ENCODE results near the gene BLID. TPM values are rescaled to one million over a fixed set of nuclear protein-coding genes. Genes with fewer than 3 reads are reported as not detected.

BLID gene
- total RNA-seq, 1 donor from 2014 or later, result 5.8 TPM

- no peak for DNase-seq
Observed at GRCh38 chr11:122139595-122139866, 23.5 kb upstream of the BLID start.

DNA sequence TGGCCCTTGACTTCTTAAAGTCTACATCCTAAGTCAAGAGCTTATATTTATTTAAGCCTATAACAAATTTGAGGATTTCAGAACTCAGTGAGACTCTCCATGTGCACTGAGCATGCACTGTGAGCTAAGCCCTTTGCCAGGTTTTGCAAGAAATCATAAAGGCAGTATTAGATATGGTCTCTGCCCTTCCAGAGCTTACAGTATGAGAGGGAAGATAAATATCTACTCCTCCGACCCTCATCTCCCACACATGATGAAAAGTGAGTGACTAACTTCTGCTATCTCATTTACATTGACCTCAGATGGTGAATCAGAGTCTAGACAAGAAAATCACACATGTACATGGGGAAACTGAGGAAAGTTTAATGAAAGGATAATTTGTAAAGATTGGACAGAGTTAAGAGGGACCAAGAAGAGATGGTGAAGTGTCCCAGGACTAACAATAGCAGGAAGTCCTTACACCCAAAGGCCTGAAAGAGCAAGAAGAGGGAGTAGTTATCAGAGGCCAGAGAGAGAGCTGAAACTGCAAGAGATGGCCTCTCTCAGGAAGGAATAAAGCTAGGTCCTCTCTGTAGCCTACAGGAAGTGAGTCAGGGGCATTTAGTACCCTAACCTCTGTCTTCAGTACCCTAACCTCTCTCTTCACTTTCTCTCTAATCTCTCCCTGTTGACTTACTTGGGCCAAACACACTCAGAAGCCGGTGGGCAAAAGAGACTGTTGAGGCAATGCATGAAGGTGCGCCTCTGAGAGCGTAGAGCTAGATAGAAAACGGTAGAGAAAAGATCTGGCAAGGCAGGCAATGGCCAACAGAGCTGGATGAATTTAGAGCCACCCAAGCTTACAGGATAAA lies 23.0 kb upstream of the BLID start:
- no peak for DNase-seq

GRCh38 chr11:122137078-122137793 lies 21.2 kb upstream of the BLID start:
- peak; percentile 68 for DNase-seq

- DNase-seq, result no peak
Observed at GRCh38 chr11:122131126-122131525, 15.1 kb upstream of the BLID start.

DNA sequence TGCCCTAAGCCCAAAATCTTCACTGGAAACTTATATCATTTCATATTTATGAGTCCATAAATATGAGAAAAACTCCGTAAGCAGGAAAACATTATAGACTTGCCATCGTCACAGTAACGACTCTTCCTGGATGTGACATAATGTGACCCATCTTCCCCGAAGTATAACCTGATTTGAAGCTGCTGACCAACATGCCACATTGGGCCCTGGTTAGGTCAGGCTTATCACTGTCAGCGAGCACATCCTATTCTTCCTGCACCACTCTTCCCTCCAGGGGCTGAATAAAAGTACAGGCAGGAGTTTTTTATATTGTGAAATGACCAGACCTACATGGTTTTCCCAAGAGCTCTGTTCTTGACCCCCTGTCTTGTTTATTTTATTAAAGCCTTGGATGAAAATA lies 12.1 kb upstream of the BLID start:
- DNase-seq, result no peak

GRCh38 chr11:122127020-122127419 lies 11.0 kb upstream of the BLID start:
- no peak for DNase-seq

GRCh38 chr11:122126024-122126688 lies 10.1 kb upstream of the BLID start:
- no peak for DNase-seq

GRCh38 chr11:122123263-122123929 lies 7.4 kb upstream of the BLID start:
- DNase-seq, result no peak

DNA sequence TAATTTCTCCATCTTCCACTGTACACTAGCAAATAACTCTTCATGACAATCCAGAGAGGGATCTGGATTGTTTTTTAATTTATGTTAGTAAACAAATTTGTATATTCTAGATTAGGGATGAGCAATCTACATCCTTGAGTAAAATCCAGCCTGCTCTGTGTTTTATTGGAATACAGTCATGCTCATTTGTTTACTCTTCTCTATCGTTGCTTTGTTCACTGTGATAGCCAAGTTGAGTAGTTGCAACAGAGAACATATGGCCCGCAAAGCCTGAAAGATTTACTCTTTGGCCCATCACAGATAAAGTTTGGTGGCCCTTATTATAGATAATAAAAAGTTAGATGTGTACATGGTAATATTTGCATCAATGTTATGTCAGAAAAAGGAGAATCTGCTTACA lies 6.2 kb upstream of the BLID start:
- no peak for DNase-seq

GRCh38 chr11:122120096-122120495 lies 4.1 kb upstream of the BLID start:
- no peak for DNase-seq

- DNase-seq, result no peak
Observed at GRCh38 chr11:122116591-122116990, 576 bp upstream of the BLID start.

- DNase-seq, result no peak
Observed at GRCh38 chr11:122114976-122115375, 1.0 kb downstream of the BLID start.

DNA sequence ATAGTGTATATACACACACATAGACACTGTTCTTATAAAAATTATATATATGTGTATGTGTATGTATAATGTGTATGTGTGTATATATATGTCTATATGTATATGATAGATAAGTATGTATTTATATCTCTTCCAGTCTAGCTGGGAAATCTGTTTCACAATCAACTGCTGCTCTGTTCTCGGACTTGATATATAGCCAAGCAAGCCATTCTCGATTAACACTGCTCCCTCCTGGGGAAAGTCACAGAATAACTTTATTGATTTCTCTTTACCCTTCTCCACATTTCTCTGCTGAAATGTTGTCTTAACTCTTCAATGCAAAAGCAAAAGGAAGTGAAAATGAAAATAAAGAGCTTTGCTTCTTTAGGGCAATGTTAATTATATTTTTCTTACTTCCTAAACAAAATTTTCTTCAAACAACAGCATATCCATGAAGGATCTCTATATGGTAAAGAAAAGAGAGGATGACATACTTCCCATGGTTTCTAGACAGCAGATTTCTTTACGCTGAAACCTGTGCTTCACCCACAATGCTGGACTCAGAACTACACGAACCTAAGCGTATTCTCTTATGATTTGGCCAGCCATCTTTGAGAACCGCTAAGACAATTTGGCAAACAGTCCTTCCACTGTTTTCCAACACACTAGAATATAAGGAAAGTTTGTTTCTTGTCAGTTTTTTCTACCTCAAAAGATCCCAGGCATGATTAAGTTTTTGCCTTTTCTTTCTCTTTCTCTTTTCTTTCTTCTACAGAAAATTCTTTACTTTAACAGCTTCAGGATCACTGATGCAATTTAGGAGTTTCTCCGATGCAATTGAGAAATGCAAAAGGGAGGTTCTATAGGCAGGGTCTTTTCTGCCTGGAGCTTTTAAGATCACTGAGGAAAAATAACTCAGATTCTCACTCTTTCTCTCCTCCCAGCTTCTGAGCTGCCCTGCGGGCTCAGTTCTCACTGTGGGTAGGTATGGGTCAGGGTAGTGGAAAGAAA lies 1.9 kb downstream of the BLID start:
- no peak for DNase-seq

DNA sequence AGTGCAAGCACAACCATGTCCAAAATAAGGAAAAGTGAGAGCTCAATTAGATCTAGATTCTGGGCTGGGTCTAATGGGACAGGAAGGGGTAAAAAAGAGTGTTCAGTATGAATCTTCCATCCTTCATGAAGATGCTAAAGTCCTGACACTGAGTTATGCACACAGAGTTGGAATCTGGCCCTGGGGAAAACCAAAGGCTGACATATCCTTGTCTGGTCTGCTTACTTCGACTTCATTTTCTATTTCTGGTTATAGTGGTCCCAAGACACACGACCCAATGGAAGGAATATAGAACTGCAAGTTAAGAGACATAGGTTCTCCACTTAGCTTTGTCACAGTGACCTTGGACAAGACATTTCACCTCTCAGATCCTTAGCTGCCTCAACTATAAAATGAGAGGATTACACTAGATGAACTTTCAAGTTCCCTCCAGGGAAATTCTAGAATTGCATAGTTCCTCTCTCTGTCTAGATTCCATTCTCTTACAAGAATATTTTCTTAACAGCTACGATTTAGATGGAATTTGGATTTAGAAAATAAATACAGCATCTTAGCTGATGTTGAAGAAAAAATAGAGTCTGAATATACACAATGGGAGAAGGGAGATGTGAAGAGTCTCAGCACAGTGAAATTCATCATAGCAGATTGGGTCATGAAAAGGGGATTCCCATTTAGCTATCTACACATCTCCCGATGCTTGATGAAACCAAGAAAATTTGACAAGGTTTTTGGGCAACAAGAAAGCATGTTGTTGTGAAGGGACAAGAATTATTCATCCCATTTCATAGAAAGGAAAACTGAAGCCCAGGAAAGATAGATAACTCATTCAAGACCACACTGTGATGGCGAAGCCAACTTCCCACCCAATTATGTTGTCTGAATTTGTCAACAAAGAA lies 3.3 kb downstream of the BLID start:
- no peak for DNase-seq

GRCh38 chr11:122109932-122110331 lies 6.1 kb downstream of the BLID start:
- no peak for DNase-seq

- DNase-seq, result no peak
Observed at GRCh38 chr11:122108828-122109227, 7.2 kb downstream of the BLID start.

- peak; percentile 55 for DNase-seq
Observed at GRCh38 chr11:122108192-122108799, 7.7 kb downstream of the BLID start.

- DNase-seq, result no peak
Observed at GRCh38 chr11:122107566-122107965, 8.4 kb downstream of the BLID start.

GRCh38 chr11:122107045-122107444 lies 9.0 kb downstream of the BLID start:
- DNase-seq, result no peak

Measured in tongue (tissue), 2 donors.